Urinary bladder (tissue), 4 donors: ENCODE data around the gene CD72. TPM values are rescaled to one million over a fixed set of nuclear protein-coding genes. Genes with fewer than 3 reads are reported as not detected.

Source experiments
- DNase-seq: peaks from one replicate; pipeline ENCODE4 v3.0.0-alpha.2; 2015; ENCODE audit errors: extremely low spot score
- H3K27ac ChIP-seq: one replicate; pipeline ENCODE4 v1.5.1; 2013; ENCODE audit warnings: low read depth, mild to moderate bottlenecking, moderate library complexity
- H3K36me3 ChIP-seq: one replicate; pipeline ENCODE4 v1.6.1; 2013; ENCODE audit warnings: mild to moderate bottlenecking, moderate library complexity; ENCODE audit not compliant: insufficient read depth
- H3K4me1 ChIP-seq: one replicate; pipeline ENCODE4 v1.6.1; 2013; ENCODE audit warnings: mild to moderate bottlenecking, moderate library complexity; ENCODE audit not compliant: insufficient read depth
- H3K4me3 ChIP-seq: one replicate; pipeline ENCODE4 v1.5.1; 2013; ENCODE audit warnings: low read depth, low read length
- WGBS: extraction: QIAGEN DNeasy Blood & Tissue Kit; methylation state at CpG from one replicate; pipeline ENCODE4 v1.1.7; 2013; 5-methylcytosine and 5-hydroxymethylcytosine counted together
- polyA plus RNA-seq: library from polyadenylated mRNA; stranded (reverse); fragments of 200-250 nt; gene quantifications from one replicate; pipeline ENCODE4 v1.2.3, GENCODE V29; 2013
- total RNA-seq: library from RNA; depleted of rRNA; stranded (reverse); fragments of >200 nt; gene quantifications from one replicate; pipeline ENCODE4 v1.2.3, GENCODE V29; 2014
- donor health status: healthy with polysubstance abuse.
- donor health status: healthy.

CD72 gene
- total and polyA plus RNA-seq, 2 donors, result 1.5 to 1.6 TPM

GRCh38 chr9:35577486-35577885, 40.7 kb downstream of the CD72 start:
- DNase-seq, result no peak
- H3K4me1 ChIP-seq, result no peaks in the 10 kb centered on the region
- H3K4me3 ChIP-seq, result no peak overlapping the region
- no peaks in the 10 kb centered on the region for H3K36me3 ChIP-seq
- 67% methylated on average over 5 of the region's 5 CpGs for WGBS
- H3K27ac ChIP-seq, result no peak overlapping the region

DNA sequence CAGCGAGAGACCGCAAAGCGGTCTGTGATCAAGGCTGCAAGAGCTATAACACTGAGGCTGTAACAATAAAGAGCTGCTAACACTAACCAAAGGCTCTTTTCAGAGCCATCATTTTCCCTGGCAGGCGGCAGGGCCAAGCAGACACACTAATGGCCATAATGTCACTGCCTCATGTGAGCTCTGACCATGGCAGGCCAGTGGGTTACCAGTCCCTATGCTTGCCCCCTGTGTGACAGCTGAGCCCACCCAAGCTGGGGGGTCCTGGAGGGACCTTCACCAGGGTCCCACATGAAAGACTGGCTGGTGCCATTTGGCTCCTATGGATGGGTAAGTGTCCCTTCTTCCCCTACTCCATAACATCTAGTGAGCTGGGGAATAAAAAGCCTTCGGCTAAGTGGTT, 42.7 kb downstream of the CD72 start:
- WGBS, result 86% methylated on average over 5 of the region's 5 CpGs
- no peaks in the 10 kb centered on the region for H3K36me3 ChIP-seq
- no peak overlapping the region for H3K4me3 ChIP-seq
- H3K27ac ChIP-seq, result no peak overlapping the region
- no peak for DNase-seq
- H3K4me1 ChIP-seq, result no peaks in the 10 kb centered on the region

GRCh38 chr9:35574578-35575122, 43.6 kb downstream of the CD72 start:
- DNase-seq, result no peak
- Histone ChIP-seq H3K4me3 (no peak overlapping the region), H3K36me3 (no peaks in the 10 kb centered on the region), H3K27ac (no peak overlapping the region), H3K4me1 (no peaks in the 10 kb centered on the region)
- WGBS, result 93% methylated on average over 2 of the region's 2 CpGs

DNA sequence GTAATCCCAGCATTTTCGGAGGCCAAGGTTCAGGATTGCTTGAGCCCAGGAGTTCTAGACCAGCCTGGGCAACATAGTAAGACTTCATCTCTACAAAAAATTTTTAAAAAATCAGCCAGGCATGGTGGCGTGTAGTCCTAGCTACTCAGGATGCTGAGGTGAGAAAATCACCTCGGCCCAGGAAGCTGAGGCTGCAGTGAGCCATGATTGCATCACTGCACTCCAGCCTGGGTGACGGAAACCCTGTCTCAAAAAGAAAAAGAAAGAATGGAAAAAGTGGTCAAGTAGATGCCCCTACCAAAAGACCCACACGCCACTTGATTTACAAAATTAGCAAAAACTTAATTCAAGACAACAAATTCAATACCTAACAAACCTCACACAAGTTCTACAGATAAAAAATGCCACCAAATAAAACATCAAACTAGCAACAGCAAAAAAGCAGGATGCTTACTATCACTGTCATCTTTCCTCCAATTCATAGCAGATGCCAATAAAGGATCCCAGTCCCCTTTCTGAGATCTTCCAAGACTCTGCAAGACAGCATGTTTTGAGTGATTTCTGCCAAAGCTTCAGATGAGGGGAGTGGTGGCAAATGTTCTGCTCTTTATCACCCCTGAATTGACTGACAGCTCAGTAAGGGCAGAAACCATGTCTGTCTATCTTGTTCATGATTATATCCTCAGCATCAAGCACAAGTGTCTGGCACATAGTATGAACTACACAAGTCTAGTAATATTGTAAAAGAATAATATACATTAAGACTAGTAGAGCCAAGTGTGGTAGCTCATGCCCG, 47.3 kb downstream of the CD72 start:
- WGBS, result 88% methylated on average over 6 of the region's 6 CpGs
- Histone ChIP-seq H3K36me3 (no peaks in the 10 kb centered on the region), H3K4me1 (no peaks in the 10 kb centered on the region), H3K27ac (no peak overlapping the region), H3K4me3 (no peak overlapping the region)
- DNase-seq, result no peak

- Histone ChIP-seq H3K27ac (no peak overlapping the region), H3K36me3 (no peaks in the 10 kb centered on the region)
- WGBS, result 75% methylated on average over 5 of the region's 5 CpGs
Measured at GRCh38 chr9:35569206-35569605, 49.0 kb downstream of the CD72 start.

GRCh38 chr9:35568196-35568595, 50.0 kb downstream of the CD72 start:
- no peak for DNase-seq
- H3K4me1 ChIP-seq, result no peaks in the 10 kb centered on the region
- 94% methylated on average over 4 of the region's 4 CpGs for WGBS
- H3K4me3 ChIP-seq, result no peak overlapping the region
- H3K36me3 ChIP-seq, result no peaks in the 10 kb centered on the region
- H3K27ac ChIP-seq, result no peak overlapping the region

More at GRCh38 chr9:35569206-35569605, 49.0 kb downstream of the CD72 start:
- DNase-seq, result no peak
- Histone ChIP-seq H3K4me1 (no peaks in the 10 kb centered on the region), H3K4me3 (no peak overlapping the region)

DNA sequence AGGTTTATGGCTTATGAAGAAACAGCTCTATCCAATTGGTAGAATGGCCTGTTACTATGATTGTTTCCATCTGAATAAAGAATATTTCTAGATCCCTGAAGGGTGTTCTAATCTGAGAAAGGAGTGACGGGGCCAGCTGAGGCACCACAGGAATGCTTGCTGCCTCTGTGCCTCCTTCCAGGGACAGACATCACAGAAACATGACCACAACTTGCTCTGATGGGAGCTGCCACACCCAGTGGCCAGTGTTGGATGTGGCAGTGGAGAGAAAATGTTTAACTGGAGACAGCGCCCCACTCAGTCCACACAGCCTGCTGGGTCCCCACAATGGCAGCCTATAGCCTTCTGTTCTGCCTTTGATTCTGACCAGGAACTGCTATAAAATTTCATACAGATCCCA, 51.8 kb downstream of the CD72 start:
- H3K4me1 ChIP-seq, result no peaks in the 10 kb centered on the region
- no peak overlapping the region for H3K4me3 ChIP-seq
- H3K27ac ChIP-seq, result no peak overlapping the region
- 94% methylated on average over 2 of the region's 2 CpGs for WGBS
- no peak for DNase-seq
- H3K36me3 ChIP-seq, result no peaks in the 10 kb centered on the region

GRCh38 chr9:35564658-35565061, 53.6 kb downstream of the CD72 start:
- Histone ChIP-seq H3K4me3 (no peak overlapping the region), H3K27ac (no peak overlapping the region), H3K4me1 (no peaks in the 10 kb centered on the region), H3K36me3 (no peaks in the 10 kb centered on the region)
- WGBS, result 71% methylated on average over 7 of the region's 7 CpGs
- no peak for DNase-seq

- H3K27ac ChIP-seq, result no peak overlapping the region
- H3K4me3 ChIP-seq, result no peak overlapping the region
- no peak for DNase-seq
- 45% methylated on average over 14 of the region's 14 CpGs for WGBS
- no peaks in the 10 kb centered on the region for H3K36me3 ChIP-seq
- no peaks in the 10 kb centered on the region for H3K4me1 ChIP-seq
Measured at GRCh38 chr9:35563791-35564197, 54.4 kb downstream of the CD72 start.

DNA sequence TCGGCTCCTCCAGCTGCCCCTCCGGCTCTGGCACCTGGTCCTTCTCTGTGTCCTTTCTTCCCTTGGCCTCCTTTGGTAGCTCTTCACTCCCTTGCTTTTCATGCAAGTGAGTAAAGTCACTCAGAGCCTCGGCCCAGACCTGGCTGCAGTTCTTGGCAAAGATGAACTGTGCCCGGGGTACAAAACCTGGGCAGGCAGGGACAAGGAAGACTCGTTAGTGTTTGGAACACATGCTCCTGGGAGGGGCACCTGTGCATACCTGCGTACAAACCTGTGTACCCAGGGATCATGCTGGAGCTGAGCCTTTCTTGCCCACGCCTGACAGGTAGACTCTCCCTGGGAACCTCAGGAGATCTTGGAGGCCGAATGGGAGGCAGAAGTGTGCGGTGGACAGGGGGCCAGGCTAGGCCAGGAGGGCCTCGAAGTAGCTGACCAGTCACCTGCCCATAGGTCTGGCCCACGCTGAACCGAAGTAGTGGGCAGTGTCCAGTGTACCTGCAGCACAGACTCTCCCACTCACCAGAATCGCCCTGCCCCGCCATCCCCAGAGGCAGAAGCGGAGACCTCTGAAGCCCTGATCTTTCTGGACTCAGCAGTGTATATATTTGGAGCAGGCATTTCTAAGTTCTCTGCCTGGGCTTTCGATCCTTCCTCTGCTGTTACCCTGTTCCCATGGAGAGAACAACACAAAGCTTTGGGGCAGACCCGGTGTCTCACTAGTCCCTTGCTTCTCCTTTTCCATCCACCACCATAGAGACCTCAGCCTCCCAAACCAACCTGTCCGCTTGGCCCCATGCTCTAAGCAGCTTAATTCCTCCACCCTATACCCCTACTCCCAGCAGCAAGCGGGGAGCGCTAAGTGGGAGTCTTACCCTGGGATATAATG, 55.1 kb downstream of the CD72 start:
- 75% methylated on average over 20 of the region's 20 CpGs for WGBS
- Histone ChIP-seq H3K36me3 (no peaks in the 10 kb centered on the region), H3K4me1 (no peaks in the 10 kb centered on the region), H3K4me3 (no peak overlapping the region), H3K27ac (no peak overlapping the region)
- DNase-seq, result no peak

- Histone ChIP-seq H3K27ac (no peak overlapping the region), H3K4me3 (no peak overlapping the region), H3K4me1 (no peaks in the 10 kb centered on the region), H3K36me3 (no peaks in the 10 kb centered on the region)
- no peak for DNase-seq
- WGBS, result 77% methylated on average over 6 of the region's 6 CpGs
Measured at GRCh38 chr9:35561468-35562261, 56.5 kb downstream of the CD72 start.

GRCh38 chr9:35560625-35561337, 57.4 kb downstream of the CD72 start:
- DNase-seq, result no peak
- Histone ChIP-seq H3K27ac (no peak overlapping the region), H3K4me3 (no peak overlapping the region), H3K36me3 (no peaks in the 10 kb centered on the region), H3K4me1 (no peaks in the 10 kb centered on the region)
- 70% methylated on average over 24 of the region's 24 CpGs for WGBS
